Measurements from ENCODE around the gene TMTC1. TPM values are rescaled to one million over a fixed set of nuclear protein-coding genes. Genes with fewer than 3 reads are reported as not detected.

The TMTC1 gene
- total RNA-seq, 2 donors from 2014 or later, result 4.5 to 7.7 TPM

DNA sequence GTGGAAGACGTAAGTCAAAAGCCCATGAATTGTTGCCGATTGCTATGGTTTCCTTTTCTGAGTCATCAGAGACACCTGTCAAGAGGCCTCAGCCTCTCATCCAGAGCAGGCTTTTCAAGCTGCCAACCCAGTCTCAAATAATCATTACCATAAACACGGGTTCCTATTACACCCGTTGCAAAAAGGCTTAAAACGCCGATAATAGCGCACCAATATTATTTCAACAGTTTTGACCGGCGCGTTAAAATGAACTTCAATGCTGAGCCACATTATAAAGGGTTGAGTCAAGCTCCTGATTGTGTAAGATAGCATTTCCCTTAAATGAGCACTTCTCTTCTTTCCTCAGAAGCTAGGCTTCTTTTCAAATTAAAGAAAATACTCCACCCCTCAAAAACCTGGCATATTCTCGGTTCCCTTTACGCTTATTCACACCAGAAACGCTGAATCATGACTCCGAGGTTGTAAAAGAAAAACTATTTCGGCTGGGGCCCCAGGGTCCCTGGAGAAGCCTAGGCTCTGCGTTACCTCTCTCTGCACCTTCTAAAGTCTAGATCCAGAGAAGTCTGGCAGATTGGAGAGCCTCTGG lies 1.4 kb downstream of the TMTC1 start:
- intact Hi-C loops (cut with DNase I, micrococcal nuclease), result no loop called here
- ATAC-seq, result no peak
- DNase-seq, result no peak

DNA sequence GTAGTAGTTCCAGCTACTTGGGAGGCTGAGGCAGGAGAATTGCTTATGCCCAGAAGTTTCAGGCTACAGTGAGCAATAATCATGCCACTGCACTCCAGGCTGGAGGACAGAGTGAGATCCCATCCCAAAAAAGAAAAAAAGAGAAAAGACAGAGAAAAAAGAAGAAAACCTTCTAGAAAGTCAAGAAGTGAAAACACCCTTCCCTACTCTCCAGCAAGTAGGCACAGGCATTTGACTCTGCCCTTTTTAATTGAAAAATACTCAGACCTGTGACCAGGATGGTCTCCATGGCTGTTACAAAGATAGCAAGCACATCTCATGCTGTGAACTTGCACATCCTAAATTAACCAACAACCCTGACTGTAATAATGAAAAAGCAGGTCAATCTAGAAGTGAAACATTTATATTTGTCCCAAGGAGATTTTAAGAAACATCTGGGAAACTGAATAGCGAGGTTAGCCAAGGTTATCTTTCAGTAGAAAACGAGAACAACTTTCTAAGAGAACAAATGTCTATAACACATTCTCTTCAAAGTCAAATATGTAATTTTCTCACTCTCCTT lies 2.0 kb downstream of the TMTC1 start:
- DNase-seq, result no peak
- intact Hi-C loops (cut with DNase I, micrococcal nuclease), result no loop called here
- ATAC-seq, result no peak

DNA sequence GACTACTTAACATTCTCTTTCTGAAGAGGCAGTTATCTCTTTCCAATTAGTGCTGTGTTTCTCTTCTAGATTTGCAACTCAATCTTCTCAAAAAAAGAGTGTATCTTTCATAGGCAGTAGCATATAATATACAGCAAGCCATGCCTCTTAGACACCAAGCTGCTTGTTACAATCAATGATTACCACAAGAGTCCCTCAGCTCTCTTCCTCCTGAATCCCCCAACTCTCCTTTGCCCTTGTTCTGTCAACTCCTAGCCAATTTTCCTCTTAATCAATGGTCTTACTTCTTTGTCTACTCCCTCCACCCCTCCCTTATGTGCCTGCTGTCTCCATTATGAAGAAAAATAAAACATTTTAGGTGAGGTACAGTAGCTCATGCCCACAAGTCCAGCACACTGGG lies 2.6 kb downstream of the TMTC1 start:
- ATAC-seq, result no peak
- no peak for DNase-seq
- intact Hi-C loops (cut with DNase I, micrococcal nuclease), result no loop called here

DNA sequence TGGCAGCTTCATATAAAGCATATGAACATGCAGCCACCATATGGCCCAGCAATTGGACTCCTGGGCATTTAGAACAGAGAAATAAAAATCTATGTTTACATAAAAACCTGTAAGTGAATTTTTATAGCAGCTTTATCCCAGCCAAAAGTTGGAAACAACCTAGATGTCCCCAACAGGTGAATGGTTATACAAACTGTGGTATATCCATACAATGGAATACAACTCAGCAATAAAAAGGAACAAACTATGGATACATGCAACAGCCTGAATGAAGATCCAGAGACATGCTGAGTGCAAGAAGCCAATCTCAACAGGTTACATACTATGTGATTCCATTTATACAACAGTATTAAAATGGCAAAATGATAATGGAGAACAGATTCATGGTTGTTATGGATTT lies 3.7 kb downstream of the TMTC1 start:
- intact Hi-C loops (cut with DNase I, micrococcal nuclease), result no loop called here

DNA sequence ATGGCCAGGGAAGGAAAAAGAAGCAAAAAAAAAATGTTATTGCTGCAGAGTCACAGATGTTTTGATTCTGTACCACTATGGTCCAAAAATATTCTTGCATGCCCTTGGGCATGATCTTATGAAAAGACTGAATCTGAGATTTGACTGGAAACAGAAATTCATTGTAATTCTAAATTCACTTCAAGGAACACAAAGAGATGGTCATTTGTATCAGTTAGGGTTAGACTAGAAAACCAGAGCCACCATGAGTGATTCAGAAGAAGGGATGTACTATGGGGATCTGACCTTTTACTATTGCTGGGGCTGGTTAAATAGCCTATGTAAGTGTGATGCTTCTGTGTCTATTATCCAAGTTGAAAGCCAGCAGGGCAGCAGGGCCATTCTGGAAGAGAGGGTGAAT lies 5.2 kb downstream of the TMTC1 start:
- no peak for DNase-seq
- no peak for ATAC-seq
- intact Hi-C loops (cut with DNase I, micrococcal nuclease), result no loop called here

More for the DNA sequence above, 3.7 kb downstream of the TMTC1 start:
- ATAC-seq (no peak), DNase-seq (no peak)

DNA sequence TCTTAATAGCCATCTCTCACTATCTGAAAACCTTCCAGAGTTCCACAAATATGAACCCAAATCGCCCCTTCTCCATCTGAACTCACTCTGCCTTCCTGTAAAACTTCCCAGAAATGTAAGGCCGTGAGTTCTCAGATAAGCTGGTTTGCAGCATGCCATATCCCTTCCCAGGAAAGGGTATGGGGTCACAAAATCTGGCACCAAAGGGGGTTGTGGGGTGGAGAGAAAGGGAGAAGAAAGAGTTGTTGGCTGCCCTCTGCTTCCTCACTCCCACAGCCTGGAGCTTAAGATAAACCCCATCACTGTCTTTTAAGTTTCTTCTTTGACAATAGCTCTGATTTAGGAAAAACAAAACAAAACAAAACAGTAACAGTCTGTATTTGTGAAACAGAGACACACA lies 10.7 kb downstream of the TMTC1 start:
- ATAC-seq, result no peak
- intact Hi-C loops (cut with DNase I, micrococcal nuclease), result no loop called here

DNA sequence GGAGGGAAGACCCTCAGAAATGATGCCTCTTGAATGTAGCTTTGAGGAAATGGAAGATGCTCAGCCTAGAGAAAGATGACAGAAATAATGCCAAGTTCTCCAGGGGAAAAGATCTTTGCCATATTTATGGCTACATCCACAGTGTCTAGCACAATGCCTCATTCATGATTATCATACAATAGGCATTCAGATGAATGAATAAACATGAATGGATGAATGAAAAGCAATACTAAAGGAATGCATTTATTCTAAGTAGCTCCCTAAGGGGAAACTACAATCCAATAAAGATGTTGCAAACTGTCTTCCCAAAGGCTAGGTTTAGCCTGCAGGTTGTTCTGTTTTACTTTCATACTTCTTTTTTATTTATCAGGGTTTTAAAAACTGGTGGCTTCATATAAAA lies 12.0 kb downstream of the TMTC1 start:
- intact Hi-C loops (cut with DNase I, micrococcal nuclease), result no loop called here
- ATAC-seq (no peak), DNase-seq (no peak)

More for the DNA sequence above, 10.7 kb downstream of the TMTC1 start:
- no peak for DNase-seq

DNA sequence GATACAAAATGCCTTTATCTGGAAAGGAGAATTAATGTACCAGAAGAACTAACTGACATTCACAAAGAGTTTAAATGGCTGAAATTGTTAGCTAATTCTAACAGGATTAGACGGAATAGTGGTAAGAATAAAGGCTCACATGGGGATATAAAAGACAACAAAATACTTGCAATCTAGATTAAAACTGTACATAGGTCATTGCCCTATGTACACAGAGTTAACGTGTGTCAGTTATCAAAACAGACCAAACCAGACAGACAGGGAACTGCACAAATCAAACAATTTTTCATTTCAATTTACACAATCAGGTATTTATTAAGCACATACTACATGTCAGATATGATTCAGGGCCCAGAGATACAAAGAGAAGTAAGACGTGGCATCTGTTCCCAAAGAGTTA lies 12.6 kb downstream of the TMTC1 start:
- no peak for DNase-seq
- intact Hi-C loops (cut with DNase I, micrococcal nuclease), result no loop called here
- ATAC-seq, result no peak

DNA sequence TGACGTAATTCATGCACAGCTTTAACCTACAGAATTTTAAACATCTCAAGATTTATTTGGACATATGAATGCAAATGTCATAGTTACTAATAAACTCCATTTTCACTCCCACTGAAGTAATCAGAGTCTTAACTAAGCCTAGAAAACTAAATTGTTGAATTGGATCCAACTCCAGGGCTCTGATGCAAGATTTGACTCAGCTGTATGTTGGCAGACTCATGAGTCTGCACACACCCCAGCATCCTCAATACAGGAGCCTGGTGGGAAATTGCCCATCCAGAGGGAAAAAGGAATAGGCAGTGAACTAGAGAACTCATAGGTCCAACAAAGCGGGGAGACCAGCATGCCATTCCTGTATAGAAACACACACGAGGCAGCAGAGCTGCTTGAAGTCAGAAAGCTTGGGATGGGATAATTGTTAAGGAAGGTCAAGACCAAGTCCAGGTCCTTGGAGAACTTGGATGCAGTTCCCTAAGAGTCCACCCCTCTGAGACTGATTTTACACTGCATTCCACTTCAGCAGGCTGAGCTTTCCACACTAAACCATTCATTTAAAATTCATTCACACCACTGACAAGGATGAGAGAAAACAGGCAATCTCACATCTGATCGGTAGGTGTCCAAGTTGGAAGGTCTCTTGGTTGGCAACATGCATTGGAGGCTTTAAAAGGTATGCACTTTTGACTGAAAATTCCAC lies 14.4 kb downstream of the TMTC1 start:
- intact Hi-C loops (cut with DNase I, micrococcal nuclease), result no loop called here
- no peak for DNase-seq
- ATAC-seq, result no peak

DNA sequence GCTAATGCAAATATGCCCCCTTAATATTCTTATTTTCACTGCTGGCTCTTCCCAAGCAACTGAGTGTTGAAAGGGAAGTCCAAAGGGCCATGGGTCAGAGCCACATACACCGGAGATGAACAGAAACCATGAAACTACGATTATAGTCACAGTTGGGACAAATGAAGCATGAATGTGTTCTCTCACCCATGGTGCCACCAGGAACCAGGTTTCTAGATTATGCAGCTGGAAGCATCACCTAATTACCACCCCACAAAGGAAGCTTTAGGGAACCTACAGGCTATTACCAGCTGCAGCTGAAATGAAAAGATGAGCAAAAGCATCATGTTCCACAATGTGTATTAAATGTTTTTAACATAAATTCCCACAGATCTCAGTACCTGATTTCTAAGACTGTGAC lies 15.4 kb downstream of the TMTC1 start:
- ATAC-seq, result no peak

DNA sequence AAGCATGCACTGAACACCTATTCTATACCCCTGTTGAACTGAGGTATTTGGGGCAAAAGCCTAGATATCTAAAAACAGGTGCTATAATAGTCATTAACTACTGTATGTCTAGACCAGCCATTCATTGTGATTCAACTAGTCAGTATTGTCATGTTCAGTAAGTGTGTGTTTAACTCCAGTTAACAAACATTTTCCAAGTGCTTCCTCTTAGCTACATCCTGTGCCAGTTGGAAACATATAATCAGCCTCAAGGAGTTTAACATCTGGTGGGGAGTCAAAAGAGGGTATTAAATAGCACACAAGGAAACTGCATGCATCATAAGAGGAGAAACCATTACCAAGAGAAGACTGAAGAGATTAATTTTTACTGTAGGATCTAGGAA lies 20.4 kb downstream of the TMTC1 start:
- DNase-seq (no peak), ATAC-seq (no peak)
- intact Hi-C loops (cut with DNase I, micrococcal nuclease), result no loop called here

More for the DNA sequence above, 15.4 kb downstream of the TMTC1 start:
- intact Hi-C loops (cut with DNase I, micrococcal nuclease), result no loop called here
- DNase-seq, result no peak

DNA sequence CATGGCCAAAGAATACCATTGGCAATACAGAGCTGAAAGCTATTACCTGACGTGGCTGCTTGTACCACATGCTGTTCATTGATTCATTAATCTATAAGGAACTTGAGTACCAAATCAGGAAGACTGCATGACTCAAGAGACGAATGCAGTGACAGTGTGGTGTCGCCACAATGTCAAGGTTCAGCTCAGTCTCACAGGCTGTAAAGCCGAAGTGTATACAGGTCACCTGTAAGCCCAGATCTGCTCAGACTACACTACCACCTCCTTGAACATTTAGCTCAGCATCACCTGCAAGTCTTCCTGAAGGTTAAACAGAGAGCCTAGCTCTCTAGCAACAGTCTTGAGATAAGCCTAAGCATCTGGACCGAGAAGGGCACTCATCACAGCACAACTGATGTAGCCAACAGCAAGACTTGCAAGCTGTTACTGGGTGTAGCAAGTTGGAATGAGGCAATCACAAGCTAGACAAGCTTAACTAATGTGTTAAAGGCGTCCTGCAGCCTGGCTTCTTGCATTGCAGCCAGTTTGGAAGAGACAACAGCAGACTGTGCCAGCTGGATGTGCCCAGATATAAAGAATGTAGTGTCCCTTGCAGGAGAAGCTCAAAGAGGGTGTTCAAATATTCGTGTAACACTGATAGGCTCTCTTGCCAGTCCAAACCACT lies 21.0 kb downstream of the TMTC1 start:
- intact Hi-C loops (cut with DNase I, micrococcal nuclease), result no loop called here
- DNase-seq (no peak), ATAC-seq (no peak)

DNA sequence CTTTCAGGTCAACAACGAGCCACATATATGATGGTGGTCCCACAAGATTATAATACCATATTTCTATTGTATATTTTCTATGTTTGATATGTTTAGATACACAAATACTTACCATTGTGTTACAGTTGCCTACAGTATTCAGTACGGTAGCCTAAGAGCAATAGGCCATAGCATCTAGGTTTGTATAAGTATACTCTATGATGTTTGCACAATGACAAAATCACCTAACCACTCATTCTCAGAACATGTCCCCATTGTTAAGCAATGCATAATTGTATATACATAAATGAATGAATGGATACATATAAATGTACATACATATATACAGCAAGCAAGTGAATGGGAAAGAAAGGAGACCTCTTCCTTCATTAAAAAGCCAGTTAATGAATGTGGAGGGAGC lies 23.8 kb downstream of the TMTC1 start:
- no peak for ATAC-seq
- DNase-seq, result no peak
- intact Hi-C loops (cut with DNase I, micrococcal nuclease), result no loop called here

DNA sequence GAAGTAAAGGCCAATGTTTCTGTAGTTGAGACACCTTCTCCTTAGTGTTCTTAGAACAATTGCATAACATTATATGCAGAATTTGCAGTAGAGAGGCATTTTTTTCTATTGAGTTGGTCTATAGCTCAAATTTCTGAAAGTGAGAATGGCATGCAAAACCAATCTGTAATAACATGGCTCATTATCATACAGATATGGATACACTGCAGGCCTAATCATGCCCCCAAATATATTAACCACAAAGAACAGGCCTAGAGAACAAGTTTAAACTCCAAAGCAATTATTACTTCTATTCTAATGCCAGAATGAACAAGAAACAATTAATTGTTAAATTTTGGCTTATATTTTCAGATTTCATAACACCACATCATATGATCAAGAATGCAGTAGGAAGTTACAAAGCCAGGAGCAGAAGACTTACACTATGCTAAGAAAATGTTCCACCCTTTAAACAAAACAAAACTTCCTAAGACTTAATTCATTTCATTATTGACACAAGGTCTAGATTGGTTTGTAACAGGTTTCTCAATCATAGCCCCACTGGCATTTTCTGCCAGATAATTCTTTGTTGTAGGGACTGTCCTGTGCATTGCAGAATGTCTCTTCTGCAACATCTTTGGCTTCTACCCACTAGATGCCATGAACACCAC lies 26.9 kb downstream of the TMTC1 start:
- intact Hi-C loops (cut with DNase I, micrococcal nuclease), result no loop called here
- DNase-seq (no peak), ATAC-seq (no peak)

DNA sequence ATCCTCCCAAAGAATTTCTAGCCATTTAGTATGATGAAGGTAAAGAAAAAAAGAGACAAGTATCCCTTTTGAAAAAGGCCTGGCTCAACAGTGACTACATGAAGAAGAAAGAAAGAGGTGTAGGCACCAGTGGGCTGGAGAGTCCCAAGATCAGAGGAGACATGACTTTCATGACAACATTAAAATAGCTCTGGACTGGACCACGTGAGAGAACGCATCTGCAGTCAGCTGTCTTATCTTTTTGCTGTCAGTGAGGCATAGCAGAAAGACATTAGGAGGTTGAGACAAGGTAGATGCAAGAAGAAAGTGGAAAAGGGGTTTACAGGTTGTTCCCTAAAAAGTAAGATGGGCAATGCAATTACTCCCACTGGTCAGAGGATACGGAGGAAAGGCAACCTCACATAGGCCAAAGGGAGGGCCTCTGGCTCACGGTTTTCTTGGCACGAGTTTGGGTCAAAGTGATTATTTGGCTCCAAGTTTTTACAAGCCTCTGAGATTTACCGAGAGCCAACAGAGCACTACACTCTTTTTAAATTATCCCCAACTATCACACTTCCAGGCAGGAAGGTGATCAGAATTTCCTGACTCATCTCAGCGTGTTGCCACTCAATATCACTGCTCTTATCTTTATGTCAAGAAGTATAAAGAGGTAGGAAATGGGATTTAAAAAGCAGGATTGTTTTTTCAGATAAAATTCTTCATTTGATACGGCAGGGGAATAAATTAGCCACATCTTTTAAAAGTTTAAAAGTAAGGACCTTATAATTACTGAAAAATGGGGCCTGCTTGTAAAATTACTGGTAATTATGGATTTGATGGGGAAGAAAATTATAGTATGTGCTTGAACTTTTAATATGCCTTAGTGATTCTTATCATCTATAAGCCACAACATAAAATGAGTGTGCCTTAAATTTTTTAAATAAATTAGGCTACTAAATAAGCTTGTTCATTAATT lies 29.2 kb downstream of the TMTC1 start:
- intact Hi-C loops (cut with DNase I, micrococcal nuclease), result no loop called here
- DNase-seq (no peak), ATAC-seq (no peak)

DNA sequence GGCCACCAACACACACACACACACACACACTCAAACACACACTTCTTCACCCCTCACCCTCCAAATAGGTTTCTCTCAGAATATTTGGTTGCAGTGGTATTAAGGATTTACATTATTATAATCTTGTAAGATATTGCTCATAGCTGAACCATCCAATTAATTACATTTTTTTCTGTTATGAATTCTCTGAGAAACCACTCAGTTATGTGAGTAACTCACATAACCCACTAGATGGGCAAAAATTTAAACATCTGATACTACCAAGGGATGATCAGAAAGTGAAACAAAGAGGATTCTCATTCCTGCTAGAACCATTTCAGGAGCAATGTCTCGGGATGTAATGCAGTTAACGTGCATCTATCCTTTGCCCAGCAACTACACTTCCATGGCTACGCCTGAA lies 31.6 kb downstream of the TMTC1 start:
- no peak for ATAC-seq
- no peak for DNase-seq
- intact Hi-C loops (cut with DNase I, micrococcal nuclease), result no loop called here

DNA sequence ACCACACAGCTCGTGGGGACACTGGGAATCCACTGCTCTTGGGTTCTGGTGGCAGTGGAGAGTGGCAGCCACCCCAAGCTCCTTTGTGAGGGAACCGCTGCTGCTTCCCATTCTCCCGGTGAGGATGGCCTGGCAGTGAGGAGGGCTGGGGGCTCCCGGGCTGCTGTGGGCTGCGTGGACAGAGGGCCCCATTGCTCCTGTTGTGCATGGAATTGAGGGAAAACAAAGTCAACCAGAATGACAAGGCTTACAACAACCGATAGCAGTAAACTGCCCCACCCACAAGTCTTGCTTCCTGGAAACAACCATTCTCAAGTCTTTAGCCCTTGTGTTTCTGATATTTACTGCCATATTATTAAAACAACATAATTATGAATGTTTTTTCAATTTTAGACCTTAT lies 32.1 kb downstream of the TMTC1 start:
- intact Hi-C loops (cut with DNase I, micrococcal nuclease), result no loop called here
- no peak for ATAC-seq
- no peak for DNase-seq

DNA sequence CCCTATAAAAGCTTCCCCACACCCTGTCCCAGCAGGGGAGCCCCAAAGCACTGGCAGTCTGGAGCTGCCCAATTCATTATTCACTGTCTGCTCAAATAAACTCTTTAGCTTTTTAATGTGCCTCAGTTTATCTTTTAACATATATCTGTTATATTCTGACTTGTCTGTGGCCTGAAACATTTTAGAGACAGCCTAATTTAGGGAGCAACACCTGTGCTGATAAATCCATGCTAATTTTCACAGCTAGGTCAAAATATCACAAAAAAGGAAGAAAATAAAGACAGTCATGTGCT lies 32.9 kb downstream of the TMTC1 start:
- intact Hi-C loops (cut with DNase I, micrococcal nuclease), result no loop called here
- ATAC-seq, result no peak
- no peak for DNase-seq
